ENCODE data around the gene WDPCP. TPM values are rescaled to one million over a fixed set of nuclear protein-coding genes. Genes with fewer than 3 reads are reported as not detected.

WDPCP gene
- polyA plus RNA-seq, 1 of the 3 experiments (the other 2 are of a cell fraction): 3.1 TPM

GRCh38 chr2:63099032-63099431, 489.2 kb downstream of the WDPCP start (continued):
- no peak for TF ChIP-seq NFIC (IDR thresholded peaks at IDR 0.05; ENCODE audit: borderline replicate concordance)
- TF ChIP-seq TCF12 (IDR thresholded peaks at IDR 0.05): no peak
- no peak for TF ChIP-seq POLR2AphosphoS5 (IDR thresholded peaks at IDR 0.05; ENCODE audit: low read depth, low read length)
- TF ChIP-seq FOSL2 (IDR thresholded peaks at IDR 0.05; ENCODE audit: borderline replicate concordance, low read depth): no peak
- TF ChIP-seq SMC3 (IDR thresholded peaks at IDR 0.05; ENCODE audit: low read depth, low read length): no peak

DNA sequence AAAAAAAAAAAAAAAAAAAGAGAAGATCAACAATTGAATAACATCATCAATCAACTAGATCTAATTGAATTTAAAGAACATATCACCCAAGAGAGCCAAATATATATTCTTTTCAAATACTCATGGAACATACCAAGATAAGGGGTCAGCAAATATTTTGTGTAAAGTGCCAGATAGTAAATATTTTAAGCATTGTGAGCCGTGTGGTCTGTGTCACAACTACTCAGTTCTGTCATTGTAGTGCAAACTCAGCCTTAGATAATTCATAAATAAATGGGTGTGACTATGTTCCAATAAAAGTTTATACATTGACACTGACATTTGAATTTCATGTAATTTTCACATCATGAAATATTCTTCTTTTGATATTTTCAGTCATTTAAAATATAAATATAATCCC, 491.8 kb downstream of the WDPCP start:
- Histone ChIP-seq H3K9me2 (no peaks in the 10 kb centered on the region), H3K79me2 (ENCODE audit: insufficient read depth) (no peaks in the 10 kb centered on the region), H4K20me1 (ENCODE audit: insufficient read depth) (no peaks in the 10 kb centered on the region), H3K27ac (ENCODE audit: low read depth in 2 of 2, low read length in 1 of 2) (no peak overlapping the region), H3K4me2 (no peak overlapping the region), H3K36me3 (replicated peaks in 1 of 2; ENCODE audit: control insufficient read depth in 1 of 2, insufficient read depth in 2 of 2, low read length in 1 of 2) (no peaks in the 10 kb centered on the region), H3K4me1 (ENCODE audit: control insufficient read depth in 1 of 2, insufficient read depth in 2 of 2, low read depth in 1 of 2, low read length in 1 of 2) (no peaks in the 10 kb centered on the region), H3K27me3 (ENCODE audit: insufficient read depth) (no peaks in the 10 kb centered on the region), H3F3A (replicated peaks; ENCODE audit: insufficient read depth) (no peaks in the 10 kb centered on the region), H2AFZ (ENCODE audit: low read depth) (no peak overlapping the region), H3K9ac (no peak overlapping the region), H3K4me3 (ENCODE audit: low read depth in 2 of 2, low read length in 1 of 2) (no peak overlapping the region), H3K9me3 (no peaks in the 10 kb centered on the region)
- CTCF ChIA-PET: no interaction called here
- TF ChIP-seq IRF3 (IDR thresholded peaks at IDR 0.05; ENCODE audit: low read depth, low read length) (no peak), GABPA (IDR thresholded peaks at IDR 0.05; ENCODE audit: low read depth) (no peak), TEAD4 (IDR thresholded peaks at IDR 0.05; ENCODE audit: borderline replicate concordance, insufficient read depth) (no peak), SIN3A (IDR thresholded peaks at IDR 0.05; ENCODE audit: borderline replicate concordance, low read depth, low read length) (no peak), EZH2phosphoT487 (IDR thresholded peaks at IDR 0.05; ENCODE audit: borderline replicate concordance, low read depth) (no peak), TAF1 (IDR thresholded peaks at IDR 0.05; ENCODE audit: borderline replicate concordance, low read depth, low read length) (no peak), EP300 (IDR thresholded peaks at IDR 0.05; ENCODE audit: borderline replicate concordance in 1 of 2, low read depth in 1 of 2, low read length in 1 of 2) (no peak), CHD2 (IDR thresholded peaks at IDR 0.05; ENCODE audit: low read length, partially characterized antibody) (no peak), FOXJ3 (CRISPR knock-in tag; IDR thresholded peaks at IDR 0.05) (no peak), SMC3 (IDR thresholded peaks at IDR 0.05; ENCODE audit: low read depth, low read length) (no peak), TCF12 (IDR thresholded peaks at IDR 0.05) (no peak), GATA2 (CRISPR knock-in tag; IDR thresholded peaks at IDR 0.05) (no peak), RAD21 (IDR thresholded peaks at IDR 0.05; ENCODE audit: low read length) (no peak), POLR2AphosphoS5 (IDR thresholded peaks at IDR 0.05; ENCODE audit: low read depth, low read length) (no peak), RCOR1 (IDR thresholded peaks at IDR 0.05; ENCODE audit: low read length) (no peak)
- TF ChIP-seq, protein P1, sequence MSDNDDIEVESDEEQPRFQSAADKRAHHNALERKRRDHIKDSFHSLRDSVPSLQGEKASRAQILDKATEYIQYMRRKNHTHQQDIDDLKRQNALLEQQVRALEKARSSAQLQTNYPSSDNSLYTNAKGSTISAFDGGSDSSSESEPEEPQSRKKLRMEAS (IDR thresholded peaks at IDR 0.05; ENCODE audit: low read depth): no peak
- DNase-seq: no peak
- POLR2A ChIA-PET: no interaction called here
- WGBS (ENCODE audit: low lambda C conversion rate): 16% methylated on average over 1 of the region's 1 CpG
